Lower leg skin (tissue), 4 donors: ENCODE results near the gene METTL25B. TPM values are rescaled to one million over a fixed set of nuclear protein-coding genes. Genes with fewer than 3 reads are reported as not detected.

Experiments used
- DNase-seq, 2 donors: peaks; one replicate each; pipeline ENCODE4 v3.0.0-alpha.2; 2019; ENCODE audit warnings: low spot score in 2 of 2
- H3K4me3 ChIP-seq: fragments of 200-600 bp; sonication (generic); 2 replicates; pipeline ENCODE4 v1.5.1; 2017; ENCODE audit warnings: mild to moderate bottlenecking, low read depth; ENCODE audit not compliant: poor library complexity, severe bottlenecking
- CTCF ChIP-seq, 3 donors: fragments of 450-650 bp; IDR thresholded peaks; one replicate each; pipeline ENCODE4 v1.5.1; 2016; ENCODE audit warnings: antibody characterized with exemption in 3 of 3, mild to moderate bottlenecking in 3 of 3, moderate library complexity in 2 of 3
- POLR2A ChIP-seq, 2 donors: fragments of 450-650 bp; IDR thresholded peaks; one replicate each; pipeline ENCODE4 v1.6.1; 2016 to 2017; ENCODE audit warnings: antibody characterized with exemption in 2 of 2, mild to moderate bottlenecking in 1 of 2, moderate library complexity in 1 of 2
- WGBS, 2 donors: methylation state at CpG; one replicate each; pipeline ENCODE4 v1.1.5; 2018; 5-methylcytosine and 5-hydroxymethylcytosine counted together
- intact Hi-C: fragments of 100-400 bp; cut with DNase I; formaldehyde crosslinking; loops from one replicate; pipeline ENCODE4 v1.15.0; 2023; ENCODE audit warnings: low total_unique reads
- total RNA-seq, 4 donors: library from RNA; depleted of rRNA; stranded (reverse); fragments of >200 nt; gene quantifications; one replicate each; pipeline ENCODE4 v1.1.0, GENCODE V29; 2016

Gene METTL25B
- total RNA-seq, 4 donors from 2014 or later: 20.3 to 39.0 (median 28.2) TPM

- H3K4me3 ChIP-seq: no peak overlapping the region
- 44 to 56% methylated on average over 10 of the region's 10 CpGs for WGBS, 2 donors
- TF ChIP-seq POLR2A (IDR thresholded peaks at IDR 0.05): no peak
- no peak for TF ChIP-seq CTCF (IDR thresholded peaks at IDR 0.05)
- DNase-seq: no peak
- intact Hi-C loops: no loop called here
Measured at GRCh38 chr1:156704166-156704711, 24.0 kb upstream of the METTL25B start.

- WGBS, 2 donors: 3 to 5% methylated on average over 15 to 28 of the region's 29 CpGs
- DNase-seq: peak in 1 of 2 donors; percentile 94
- intact Hi-C loops: no loop called here
- TF ChIP-seq POLR2A (IDR thresholded peaks at IDR 0.05) (no peak), CTCF (IDR thresholded peaks at IDR 0.05) (no peak)
- H3K4me3 ChIP-seq: peak overlapping the region; percentile 14
Measured at GRCh38 chr1:156704930-156705320, 23.3 kb upstream of the METTL25B start.

GRCh38 chr1:156705321-156705917 is 22.9 kb upstream of the METTL25B start, which contains the start of gene CRABP2:
TSS of gene CRABP2 (minus strand) at chr1:156705583. CDS start at chr1:156705446, 137 bp downstream.
- intact Hi-C loops: no loop called here
- TF ChIP-seq CTCF (IDR thresholded peaks at IDR 0.05) (no peak), POLR2A (IDR thresholded peaks at IDR 0.05) (no peak)
- peak within 1 kb of the TSS; percentile 24 for H3K4me3 ChIP-seq
- DNase-seq: peak in 1 of 2 donors; percentile 92
- WGBS, 2 donors: 1% methylated on average over 17 to 39 of the region's 42 CpGs

- 2% methylated on average over 45 of the region's 45 CpGs for WGBS, 2 donors
- peak overlapping the region; percentile 24 for H3K4me3 ChIP-seq
- peak in 1 of 2 donors; percentile 96 for DNase-seq
- TF ChIP-seq CTCF (IDR thresholded peaks at IDR 0.05): peak in 1 of 3 donors; percentile 59
- no peak for TF ChIP-seq POLR2A (IDR thresholded peaks at IDR 0.05)
- intact Hi-C loops: no loop called here
Measured at GRCh38 chr1:156705918-156706656, 22.2 kb upstream of the METTL25B start.

GRCh38 chr1:156706657-156707416 is 21.4 kb upstream of the METTL25B start:
- H3K4me3 ChIP-seq: no peak overlapping the region
- intact Hi-C loops: no loop called here
- WGBS, 2 donors: 4 to 6% methylated on average over 24 to 26 of the region's 29 CpGs
- TF ChIP-seq POLR2A (IDR thresholded peaks at IDR 0.05) (no peak), CTCF (IDR thresholded peaks at IDR 0.05) (no peak)
- peak; percentile 51 to 94 for DNase-seq
